Activated CD8-positive, alpha-beta T cell treated with anti-CD3 and anti-CD28 coated beads for 36 hours (primary cell): ENCODE data around the gene GATAD2A. TPM values are rescaled to one million over a fixed set of nuclear protein-coding genes. Genes with fewer than 3 reads are reported as not detected.

Experiments used
- ATAC-seq: fragments of 200-7000 bp; cut with Tn5 transposase; one replicate; pipeline ENCODE4 v1.10.0; 2021; ENCODE audit warnings: mild to moderate bottlenecking, moderate library complexity
- CTCF ChIA-PET: fragments of 350-600 bp; sonication (Branson Sonifier 250); formaldehyde crosslinking; loops from one replicate; lab custom pipeline; 2021; ENCODE audit warnings: antibody characterized with exemption; lab: Charles Lee
- POLR2A ChIA-PET: fragments of 350-600 bp; sonication (Branson Sonifier 250); formaldehyde crosslinking; loops from one replicate; lab custom pipeline; 2021; ENCODE audit warnings: antibody characterized with exemption; lab: Charles Lee
- DNase-seq: peaks from one replicate; pipeline ENCODE4 v3.0.0-alpha.2; 2020
- H3K27ac Mint-ChIP-seq: one replicate; pipeline ENCODE4 v1.8.0; 2021; ENCODE audit warnings: mild to moderate bottlenecking, mixed read lengths
- H3K27me3 Mint-ChIP-seq: one replicate; pipeline ENCODE4 v1.8.0; 2021; ENCODE audit warnings: mixed read lengths
- H3K36me3 Mint-ChIP-seq: one replicate; pipeline ENCODE4 v1.8.0; 2021; ENCODE audit warnings: low read depth, mixed read lengths
- H3K4me1 Mint-ChIP-seq: one replicate; pipeline ENCODE4 v1.8.0; 2021; ENCODE audit warnings: low read depth, mixed read lengths
- H3K4me3 Mint-ChIP-seq: one replicate; pipeline ENCODE4 v1.8.0; 2021; ENCODE audit warnings: mild to moderate bottlenecking, moderate library complexity, mixed read lengths
- H3K9me3 Mint-ChIP-seq: one replicate; pipeline ENCODE4 v1.8.0; 2021; ENCODE audit warnings: mixed read lengths
- intact Hi-C: fragments of 100-400 bp; cut with micrococcal nuclease; formaldehyde crosslinking; loops from one replicate; pipeline ENCODE4 v1.10.0; 2022
- total RNA-seq, 2 experiments: library from RNA; stranded (reverse); gene quantifications; one replicate each; pipeline ENCODE4 v1.2.3, GENCODE V29; 2021
- TF ChIP-seq, protein P1 (sequence below): fragments of 200-600 bp; IDR thresholded peaks from one replicate; pipeline ENCODE4 v1.8.0; 2022; ENCODE audit warnings: antibody characterized with exemption, mild to moderate bottlenecking

Gene GATAD2A
- total RNA-seq, 2 experiments from 2014 or later, result 132 to 136 TPM

DNA sequence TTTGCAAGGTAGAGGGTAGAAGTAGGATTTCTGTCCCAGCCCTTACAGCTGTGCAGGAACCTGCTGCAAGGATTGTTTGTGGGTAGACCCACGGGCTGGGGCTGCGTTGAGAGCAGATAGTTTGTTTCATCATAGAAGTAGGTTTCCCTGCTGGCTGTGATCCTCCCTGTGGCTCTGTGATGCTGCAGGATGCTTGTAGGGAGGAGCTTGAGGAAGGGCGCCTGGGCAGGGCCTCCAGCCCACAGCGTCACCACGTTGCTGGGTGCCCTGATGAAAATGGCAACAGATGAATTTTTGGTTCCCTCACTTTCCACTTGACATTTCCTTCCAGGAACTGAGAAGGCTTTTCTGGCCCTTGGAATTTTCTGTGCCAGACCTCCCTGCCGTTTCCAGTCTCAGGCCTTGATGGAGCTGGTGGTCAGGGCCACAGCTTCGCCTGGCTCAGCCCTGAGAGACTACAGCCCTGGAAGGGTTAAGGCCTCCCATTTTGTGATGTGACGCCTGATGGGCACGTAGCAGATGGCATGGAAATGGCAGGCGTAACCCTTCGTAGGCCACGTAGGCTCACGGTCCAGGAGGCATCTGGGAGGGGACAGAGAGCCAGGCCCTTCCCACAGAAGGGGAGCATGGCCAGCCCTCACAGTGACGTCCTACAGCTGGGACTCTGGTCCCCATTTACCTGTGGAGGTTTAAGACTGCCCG is 42.2 kb downstream of the GATAD2A start:
- POLR2A ChIA-PET, result interaction anchor here (1.3 to 1.9 kb wide), 4 partner anchors 12 to 83 kb away, joined by 3 to 8 read pairs (median 3); no protein-coding TSS in a partner anchor
- ATAC-seq (peak; percentile 59), DNase-seq (peak; percentile 70)
- Mint-ChIP-seq H3K36me3 (peaks cover 25% of the 10 kb centered on the region), H3K4me1 (peaks cover 89% of the 10 kb centered on the region), H3K4me3 (no peak overlapping the region), H3K27me3 (no peaks in the 10 kb centered on the region), H3K9me3 (peaks cover 2% of the 10 kb centered on the region), H3K27ac (peak overlapping the region; percentile 72)
- CTCF ChIA-PET, result interaction anchor here (0.9 kb wide), 1 partner anchor 44 kb away, joined by 4 read pairs; no protein-coding TSS in a partner anchor
- TF ChIP-seq, protein P1, sequence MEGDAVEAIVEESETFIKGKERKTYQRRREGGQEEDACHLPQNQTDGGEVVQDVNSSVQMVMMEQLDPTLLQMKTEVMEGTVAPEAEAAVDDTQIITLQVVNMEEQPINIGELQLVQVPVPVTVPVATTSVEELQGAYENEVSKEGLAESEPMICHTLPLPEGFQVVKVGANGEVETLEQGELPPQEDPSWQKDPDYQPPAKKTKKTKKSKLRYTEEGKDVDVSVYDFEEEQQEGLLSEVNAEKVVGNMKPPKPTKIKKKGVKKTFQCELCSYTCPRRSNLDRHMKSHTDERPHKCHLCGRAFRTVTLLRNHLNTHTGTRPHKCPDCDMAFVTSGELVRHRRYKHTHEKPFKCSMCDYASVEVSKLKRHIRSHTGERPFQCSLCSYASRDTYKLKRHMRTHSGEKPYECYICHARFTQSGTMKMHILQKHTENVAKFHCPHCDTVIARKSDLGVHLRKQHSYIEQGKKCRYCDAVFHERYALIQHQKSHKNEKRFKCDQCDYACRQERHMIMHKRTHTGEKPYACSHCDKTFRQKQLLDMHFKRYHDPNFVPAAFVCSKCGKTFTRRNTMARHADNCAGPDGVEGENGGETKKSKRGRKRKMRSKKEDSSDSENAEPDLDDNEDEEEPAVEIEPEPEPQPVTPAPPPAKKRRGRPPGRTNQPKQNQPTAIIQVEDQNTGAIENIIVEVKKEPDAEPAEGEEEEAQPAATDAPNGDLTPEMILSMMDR, result no peak
- intact Hi-C loops, result no loop called here

DNA sequence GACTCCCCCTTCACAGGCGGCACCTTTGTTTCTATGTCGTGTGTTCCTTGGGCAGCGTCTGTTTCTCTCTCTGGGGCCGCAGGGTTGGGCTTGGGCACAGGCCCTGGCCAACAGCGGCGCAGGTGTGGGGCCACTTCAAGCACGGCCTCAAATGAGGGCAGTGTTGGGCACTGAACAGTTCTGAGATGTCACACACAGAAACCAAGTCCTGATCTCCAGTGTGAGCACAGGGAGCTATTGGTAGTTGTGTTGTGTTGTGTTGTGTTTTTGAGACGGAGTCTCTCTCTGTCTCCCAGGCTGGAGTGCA is 42.7 kb downstream of the GATAD2A start:
- H3K27me3 Mint-ChIP-seq, result no peaks in the 10 kb centered on the region
- intact Hi-C loops, result no loop called here
- peaks cover 2% of the 10 kb centered on the region for H3K9me3 Mint-ChIP-seq
- TF ChIP-seq, protein P1, result no peak
- peaks cover 91% of the 10 kb centered on the region for H3K4me1 Mint-ChIP-seq
- ChIA-PET CTCF (no interaction called here), POLR2A (interaction anchor here (1.1 to 1.5 kb wide), 4 partner anchors 12 to 84 kb away, joined by 3 read pairs; no protein-coding TSS in a partner anchor)
- DNase-seq, result no peak
- peak overlapping the region; percentile 72 for H3K27ac Mint-ChIP-seq
- ATAC-seq, result no peak
- no peak overlapping the region for H3K4me3 Mint-ChIP-seq
- peaks cover 23% of the 10 kb centered on the region for H3K36me3 Mint-ChIP-seq

DNA sequence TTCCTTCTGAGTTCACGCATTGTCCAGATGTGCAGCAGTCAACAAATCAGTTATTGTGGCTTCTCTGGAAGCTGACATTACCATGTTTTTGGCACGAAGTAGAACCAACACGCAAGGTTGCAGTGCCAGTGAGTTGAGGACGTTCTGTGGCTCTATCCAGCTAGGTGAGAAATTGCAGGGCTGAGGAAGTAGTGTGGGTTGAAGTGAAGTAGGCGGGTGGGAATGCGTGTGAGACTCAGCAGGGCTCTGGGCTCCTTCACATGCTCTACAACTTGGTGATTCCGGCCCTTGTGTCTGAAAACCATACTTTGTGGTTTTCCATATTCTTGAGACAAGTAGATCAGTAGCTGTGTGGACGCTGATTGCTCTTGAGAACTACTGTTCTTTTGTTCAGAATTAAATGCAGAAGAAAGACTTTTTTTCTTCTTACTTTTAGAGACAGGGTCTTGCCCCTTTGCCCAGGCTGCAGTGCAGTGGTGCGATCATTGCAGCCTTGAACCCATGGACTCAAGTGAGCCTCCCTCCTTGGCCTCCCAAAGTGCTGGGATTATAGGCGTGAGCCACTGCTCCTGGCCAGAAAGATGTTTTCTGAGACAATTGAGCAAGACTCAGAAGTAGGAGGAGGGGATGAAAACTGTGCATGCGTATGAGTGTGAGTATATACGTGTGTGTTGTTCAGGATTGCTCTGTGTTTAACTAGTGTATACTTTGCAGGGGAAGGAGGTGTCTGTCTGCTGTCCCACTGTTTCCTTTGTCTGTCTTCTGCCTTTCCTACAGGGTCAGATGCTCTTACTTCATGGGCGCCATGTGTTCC is 46.2 kb downstream of the GATAD2A start:
- Mint-ChIP-seq H3K4me3 (peak overlapping the region; percentile 42), H3K27ac (peak overlapping the region; percentile 83), H3K9me3 (no peaks in the 10 kb centered on the region), H3K36me3 (peaks cover 8% of the 10 kb centered on the region), H3K4me1 (peaks cover 72% of the 10 kb centered on the region), H3K27me3 (no peaks in the 10 kb centered on the region)
- TF ChIP-seq, protein P1, result no peak
- ATAC-seq (peak; percentile 81), DNase-seq (peak; percentile 79)
- intact Hi-C loops, result no loop called here
- ChIA-PET CTCF (interaction anchor here (0.7 kb wide), 1 partner anchor 10 kb away, joined by 4 read pairs; no protein-coding TSS in a partner anchor), POLR2A (interaction anchor here (1.0 to 2.8 kb wide), 5 partner anchors 9 to 52 kb away, joined by 3 to 22 read pairs (median 4); no protein-coding TSS in a partner anchor)

DNA sequence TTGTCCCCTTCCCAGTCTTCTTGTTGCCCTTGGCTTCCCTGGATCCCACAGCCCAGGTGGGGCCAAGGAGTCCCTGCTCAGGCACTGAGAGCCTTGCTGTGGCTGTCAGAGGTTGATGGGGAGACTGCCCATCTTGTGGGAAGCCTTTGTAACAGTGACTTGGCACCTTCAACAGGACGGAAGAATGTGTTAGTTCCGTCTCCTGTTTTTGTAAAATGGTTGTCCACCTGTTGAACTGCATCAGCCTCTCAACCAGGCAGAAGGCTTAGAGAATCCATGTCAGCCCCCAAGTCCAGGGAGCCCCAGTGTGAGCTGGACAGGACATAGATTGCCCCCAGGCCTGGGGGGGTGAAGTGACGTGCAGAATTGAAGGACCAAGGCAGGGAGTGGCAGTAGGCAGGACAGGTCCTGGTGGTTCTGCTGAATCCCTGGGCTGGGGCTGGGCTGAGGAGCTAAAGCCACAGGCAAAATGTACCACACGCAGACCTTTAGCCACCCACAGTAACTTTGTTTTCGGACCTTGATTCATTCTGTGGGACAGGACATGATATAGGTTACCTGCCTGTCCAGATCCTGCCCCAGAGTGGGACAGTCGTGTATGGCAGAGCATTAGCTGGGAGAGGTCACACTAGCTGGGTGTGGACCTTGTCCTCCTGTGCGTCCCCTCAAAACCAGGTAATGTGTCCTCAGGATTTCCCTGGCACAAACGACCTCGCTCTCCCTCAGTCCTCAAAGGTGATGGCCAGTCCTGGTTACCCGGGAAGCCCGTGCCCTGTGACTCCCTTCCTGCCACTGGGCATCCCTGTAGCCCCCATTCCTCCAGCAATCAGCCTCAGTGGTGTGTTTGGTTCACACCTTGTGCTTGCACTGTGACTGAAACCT is 47.0 kb downstream of the GATAD2A start:
- H3K9me3 Mint-ChIP-seq, result no peaks in the 10 kb centered on the region
- peak overlapping the region; percentile 83 for H3K27ac Mint-ChIP-seq
- ATAC-seq (no peak), DNase-seq (no peak)
- CTCF ChIA-PET, result no interaction called here
- peaks cover 72% of the 10 kb centered on the region for H3K4me1 Mint-ChIP-seq
- no peaks in the 10 kb centered on the region for H3K27me3 Mint-ChIP-seq
- POLR2A ChIA-PET, result interaction anchor here (0.9 to 2.8 kb wide), 3 partner anchors 8 to 250 kb away, joined by 3 to 22 read pairs (median 3); partner anchors contain the start of gene NR2C2AP
- peaks cover 6% of the 10 kb centered on the region for H3K36me3 Mint-ChIP-seq
- TF ChIP-seq, protein P1, result no peak
- intact Hi-C loops, result no loop called here
- no peak overlapping the region for H3K4me3 Mint-ChIP-seq
